CD4-positive, alpha-beta T cell treated with Interleukin-17A for 4 hours (primary cell): ENCODE data around the gene ATG101.
A peak's percentile ranks its signal among the peaks of the same experiment; 100 is the strongest.
"Not testable (repeated sequence)": the region's sequence is repeated elsewhere in the genome, so short reads cannot be mapped to it uniquely, and the experiment has no call there.

Source experiments
- DNase-seq: peaks from one replicate; pipeline ENCODE4 v3.0.0-alpha.2; 2020; ENCODE audit warnings: mixed read lengths

Gene ATG101

DNA sequence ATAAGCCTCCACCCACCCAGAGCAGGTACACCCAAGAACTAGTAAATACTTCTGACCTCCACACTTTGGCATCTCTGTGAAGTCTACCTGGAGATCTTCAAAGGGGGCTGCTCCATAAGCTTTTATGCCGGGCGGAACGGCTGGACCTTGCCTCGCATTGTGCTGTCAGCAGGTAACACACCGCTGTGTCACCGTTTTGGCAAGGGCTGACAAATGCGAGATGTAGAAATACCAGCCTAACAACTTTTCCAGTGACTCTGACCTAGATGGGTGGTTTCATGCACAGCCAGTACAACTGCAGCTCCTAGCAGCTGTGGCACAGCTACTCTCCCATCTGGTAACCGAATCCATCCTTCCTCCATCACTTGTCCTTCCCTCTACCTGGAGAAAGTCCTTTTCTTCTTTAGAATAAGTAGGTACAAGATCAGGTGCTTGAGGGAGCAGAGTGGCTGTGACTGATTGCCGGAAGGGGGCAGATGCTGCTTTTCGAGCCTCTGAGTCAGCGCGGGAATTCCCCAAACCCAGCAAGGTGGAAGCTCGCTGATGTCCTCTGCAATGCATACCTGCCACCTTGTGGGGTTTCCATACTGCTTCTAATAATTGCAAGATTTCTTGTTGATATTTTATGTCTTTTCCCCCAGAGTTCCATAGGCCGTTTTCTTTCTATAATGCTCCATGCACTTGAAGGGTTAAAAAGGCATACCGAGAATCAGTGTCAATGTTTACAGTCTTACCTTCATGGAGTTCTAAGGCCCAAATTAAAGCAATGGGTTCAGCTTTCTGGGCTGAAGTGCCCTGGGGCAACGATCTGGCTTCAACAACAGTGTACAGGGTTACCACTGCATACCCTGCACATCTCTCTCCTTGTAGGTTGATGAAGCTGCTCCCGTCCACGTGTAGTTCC, 46.7 kb downstream of the ATG101 start:
- DNase-seq, result peak; percentile 63

DNA sequence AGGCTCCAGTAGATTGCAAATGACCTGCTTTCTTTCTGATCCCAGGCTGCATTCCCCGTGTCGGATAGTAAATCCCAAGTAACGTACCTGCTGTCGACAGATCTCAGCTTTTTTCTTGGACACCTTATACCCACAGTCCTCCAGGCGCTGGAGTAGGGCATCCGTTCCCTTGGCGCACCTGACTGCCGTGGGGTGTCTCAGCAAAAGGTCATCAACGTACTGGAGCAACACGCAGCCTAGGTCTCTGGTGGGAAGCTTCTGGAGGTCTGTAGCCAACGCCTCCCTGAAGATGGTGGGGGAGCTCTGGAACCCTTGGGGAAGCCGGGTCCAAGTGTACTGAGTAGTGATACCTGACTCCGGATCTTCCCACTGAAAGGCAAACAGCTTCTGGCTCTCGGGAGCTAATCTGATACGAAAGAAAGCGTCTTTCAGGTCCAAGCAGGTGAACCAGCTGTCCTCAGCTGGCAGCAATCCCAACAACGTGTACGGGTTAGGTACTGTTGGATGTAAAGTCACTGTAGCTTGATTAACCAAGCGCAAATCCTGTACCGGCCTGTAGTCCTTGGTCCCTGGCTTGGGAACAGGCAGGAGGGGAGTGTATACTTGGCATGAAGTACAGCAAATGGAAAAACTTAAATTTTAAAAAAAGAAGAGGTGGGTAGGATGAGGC, 48.2 kb downstream of the ATG101 start:
- not testable (repeated sequence) for DNase-seq

DNA sequence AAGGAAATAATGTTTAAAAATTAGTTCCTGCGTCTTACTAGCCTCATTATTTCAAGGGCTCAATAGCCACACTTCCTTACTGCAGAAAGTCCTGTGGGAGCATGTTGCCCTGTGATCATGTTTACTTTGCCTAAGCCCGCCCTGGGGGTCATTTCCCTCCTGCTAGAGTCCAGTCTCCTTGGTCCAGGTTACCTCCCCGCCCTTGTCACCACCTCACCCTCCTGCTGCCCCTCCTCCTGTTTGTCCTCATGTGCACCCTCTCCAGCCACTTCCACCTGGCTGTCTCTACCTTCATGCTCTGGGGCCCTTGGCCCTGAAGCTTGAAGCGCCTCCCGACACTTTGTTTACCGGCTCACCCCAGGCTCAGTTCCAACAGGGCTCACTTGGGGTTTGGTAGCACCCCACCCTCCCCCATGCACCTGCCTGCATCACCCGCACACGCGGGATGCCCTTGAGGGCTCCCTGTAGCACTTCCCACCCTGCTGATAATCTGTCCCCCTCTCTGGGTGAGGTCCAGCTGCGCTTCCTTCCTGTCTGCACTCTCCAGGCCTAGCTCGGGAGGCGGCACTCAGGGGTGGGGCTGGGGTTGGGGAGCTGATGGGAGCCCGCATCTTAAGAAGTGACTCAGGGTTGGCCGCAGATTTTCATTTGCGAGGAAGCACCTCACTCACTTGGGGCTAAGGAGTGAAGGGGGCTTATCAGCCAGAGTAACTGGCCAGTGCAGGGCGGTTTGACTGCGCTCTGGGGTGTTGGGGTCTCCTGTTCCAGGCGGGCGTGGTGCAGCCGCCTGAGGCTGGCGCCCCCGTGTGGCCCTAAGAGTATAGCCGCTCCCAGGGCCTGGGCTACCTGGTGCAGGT, 49.8 kb downstream of the ATG101 start:
- peak; percentile 42 for DNase-seq

DNA sequence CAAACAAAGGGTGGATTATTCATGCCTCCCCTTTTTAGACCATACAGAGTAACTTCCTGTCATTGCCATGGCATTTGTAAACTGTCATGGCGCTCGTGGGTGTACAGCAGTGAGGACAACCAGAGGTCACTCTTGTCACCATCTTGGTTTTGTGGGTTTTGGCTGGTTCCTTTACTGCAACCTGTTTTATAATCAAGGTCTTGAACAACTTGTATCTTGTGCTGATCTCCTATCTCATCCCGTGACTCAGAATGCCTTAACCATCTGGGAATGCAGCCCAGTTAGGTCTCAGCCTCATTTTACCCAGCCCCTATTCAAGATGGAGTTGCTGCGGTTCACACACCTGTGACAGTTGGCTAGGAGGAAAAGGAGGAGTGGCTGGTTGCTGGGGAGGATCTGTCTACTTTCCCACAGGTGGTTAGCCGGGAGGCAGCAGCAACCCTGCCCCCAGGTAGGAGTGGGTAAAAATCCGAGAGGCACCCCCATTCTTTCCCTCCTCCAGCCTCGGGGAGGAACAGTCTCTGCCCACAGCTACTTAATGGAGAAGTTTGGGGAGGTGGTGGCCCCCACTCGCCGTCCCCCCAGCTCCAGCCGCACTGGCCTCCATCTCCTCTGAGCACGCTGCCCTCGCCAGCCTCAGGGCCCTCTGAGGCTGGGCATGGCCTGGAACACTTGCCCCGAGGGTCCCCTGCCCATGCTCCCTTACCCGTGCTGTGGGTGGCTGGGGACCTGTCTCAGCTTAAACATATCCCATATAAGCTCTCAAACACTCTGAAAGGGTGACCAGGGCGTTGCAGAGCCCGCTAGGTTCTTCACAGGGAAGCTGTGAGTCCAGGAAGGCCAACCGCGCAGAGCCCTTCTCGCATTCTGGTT, 51.4 kb downstream of the ATG101 start:
- no peak for DNase-seq

DNA sequence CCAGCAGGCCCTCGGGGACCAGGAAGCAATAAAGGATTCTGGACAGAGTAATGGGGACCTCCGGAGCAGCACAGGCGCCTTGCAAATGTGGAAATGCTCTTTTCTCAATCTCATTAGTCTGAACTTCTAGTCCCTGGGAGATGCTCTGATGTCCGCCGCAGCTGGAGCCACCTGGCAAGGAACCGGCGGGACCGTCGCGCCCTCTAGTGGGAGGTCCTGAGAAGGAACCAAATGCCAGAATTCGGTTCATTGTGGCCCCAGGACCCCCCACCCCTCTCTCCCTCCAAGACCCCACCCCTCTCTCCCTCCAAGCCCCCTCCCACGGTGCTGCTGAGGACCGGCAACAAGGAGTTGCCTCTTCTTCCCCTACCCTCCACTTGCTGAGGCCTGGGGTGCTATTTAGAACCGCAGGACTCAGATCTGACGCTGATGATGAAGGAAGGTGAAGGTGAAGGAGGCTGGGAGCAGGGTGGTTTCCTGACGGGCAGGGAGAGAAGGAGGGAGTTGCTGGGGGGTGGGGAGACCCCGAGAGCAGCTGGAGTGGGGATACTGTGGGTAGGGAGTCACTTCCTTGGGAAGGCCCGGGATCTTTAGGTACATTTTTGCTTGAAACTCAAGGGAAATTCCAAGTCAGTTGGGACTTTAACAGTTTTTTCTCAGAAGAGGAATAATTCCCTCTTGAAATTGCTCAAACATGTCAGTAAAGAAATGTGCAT, 52.2 kb downstream of the ATG101 start:
- DNase-seq, result peak; percentile 76

DNA sequence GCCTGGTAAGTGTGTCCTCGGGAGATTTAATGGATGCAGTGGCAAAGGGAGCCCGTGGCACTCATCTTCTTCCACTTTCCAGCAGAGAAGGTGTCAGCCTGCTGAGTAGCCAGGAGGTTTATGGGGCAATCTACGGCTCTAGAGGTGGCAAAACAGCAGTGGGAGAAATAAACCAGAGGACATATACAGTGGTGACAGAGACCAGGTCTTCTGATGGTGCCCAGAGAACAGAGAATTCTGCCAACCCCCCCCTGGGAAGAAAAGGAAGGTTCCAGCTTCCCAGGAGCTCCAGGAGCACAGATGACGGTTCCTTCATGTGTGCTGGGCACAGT, 52.7 kb downstream of the ATG101 start:
- DNase-seq, result no peak

DNA sequence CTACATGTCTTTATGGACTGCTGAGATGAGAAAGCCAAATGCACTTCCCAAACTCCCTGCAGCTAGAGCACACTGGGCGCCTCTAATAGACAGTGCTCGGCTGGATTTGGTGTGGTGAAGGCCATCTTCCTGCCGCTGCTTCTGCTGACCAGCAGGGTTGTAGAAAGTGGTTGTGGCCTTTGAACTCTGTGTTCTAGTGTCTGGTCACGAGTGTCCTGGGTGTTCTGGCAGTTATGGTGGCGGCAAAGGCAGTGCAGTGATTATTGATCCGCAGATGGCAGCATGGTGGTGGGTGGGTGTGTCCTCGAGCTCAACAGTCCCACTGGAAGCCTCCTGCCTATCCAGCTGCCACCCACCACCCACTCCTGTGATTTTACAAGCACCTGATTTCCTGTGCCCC, 53.1 kb downstream of the ATG101 start:
- no peak for DNase-seq

DNA sequence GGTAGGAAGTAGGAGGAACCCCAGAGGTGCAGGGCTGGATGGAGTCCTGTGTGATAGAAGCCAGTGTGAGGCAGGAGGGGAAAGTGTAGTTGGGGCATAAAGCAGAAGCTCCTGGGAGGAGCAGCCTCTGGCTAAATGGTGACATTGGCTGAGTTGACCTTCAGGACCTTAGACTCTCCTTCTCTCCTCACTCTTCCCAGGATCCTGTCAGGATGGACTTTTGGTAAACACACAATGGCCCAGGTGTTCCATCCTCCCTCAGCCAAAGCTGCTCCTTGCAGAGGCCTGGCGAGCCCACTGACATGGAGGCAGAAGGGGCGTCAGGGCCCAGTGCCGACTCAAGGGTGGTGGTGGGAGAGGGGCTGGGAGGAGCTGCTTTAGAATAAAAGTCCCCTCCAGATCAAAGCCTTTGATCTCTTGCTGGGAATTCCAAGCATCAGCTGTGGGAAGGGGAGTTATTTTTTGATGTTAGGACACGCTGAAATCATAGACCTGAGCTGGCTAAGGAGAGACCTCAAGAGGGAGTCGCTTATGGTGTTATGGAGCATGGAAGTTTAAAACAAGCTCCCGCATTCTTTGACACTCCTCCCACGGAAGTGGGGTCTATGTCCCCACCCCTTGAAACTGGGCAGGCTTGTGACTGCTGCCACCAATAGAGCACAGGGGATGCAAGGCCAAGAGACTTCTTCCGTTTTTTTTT, 53.9 kb downstream of the ATG101 start:
- no peak for DNase-seq

DNA sequence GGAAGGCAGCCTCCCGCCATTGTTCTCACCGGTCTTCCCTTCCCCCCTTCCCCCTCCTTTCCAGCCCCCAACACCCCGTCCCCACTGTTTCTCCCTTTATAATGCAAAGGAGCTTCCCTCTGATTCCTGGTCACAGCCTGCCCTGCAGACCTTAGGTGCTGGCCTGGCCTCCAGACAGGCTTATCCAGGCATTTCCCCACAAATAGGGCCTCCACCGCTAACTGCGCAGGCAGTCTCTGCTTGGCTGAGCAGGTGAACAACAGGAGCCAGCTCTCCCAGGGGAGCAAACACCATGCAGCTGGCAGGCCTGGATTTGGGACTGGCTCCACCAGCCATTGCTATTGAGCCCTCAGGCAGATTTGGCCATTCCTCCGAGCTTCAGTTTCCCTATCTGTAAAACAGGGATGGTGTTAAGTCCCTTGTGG, 55.7 kb downstream of the ATG101 start:
- DNase-seq, result no peak

DNA sequence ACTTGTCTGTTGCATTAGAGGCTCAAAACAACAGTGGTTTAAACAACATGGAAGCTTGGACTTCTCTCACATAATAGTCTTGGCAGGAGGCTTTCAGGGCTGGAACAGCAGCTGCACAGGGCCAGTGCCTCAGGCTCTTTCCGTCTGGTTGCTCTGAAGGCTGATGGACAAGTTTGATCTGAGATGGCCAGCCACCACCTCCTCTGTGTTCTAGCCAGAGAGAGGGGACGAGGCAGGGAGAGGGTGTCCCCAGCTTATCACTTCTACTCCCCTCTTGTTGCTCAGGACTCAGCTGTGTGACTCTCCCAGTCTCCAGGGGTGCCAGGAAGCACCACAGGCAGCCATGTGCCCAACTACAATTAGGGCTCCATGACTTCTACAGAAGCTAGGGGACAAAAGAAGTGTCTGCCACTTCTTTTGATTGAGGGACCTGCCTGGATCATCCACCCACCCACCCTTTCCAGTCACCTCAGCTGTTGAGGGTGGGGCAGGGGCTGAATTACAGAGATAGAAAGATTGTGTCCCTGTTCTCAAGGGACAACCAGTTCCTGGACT, 56.3 kb downstream of the ATG101 start:
- DNase-seq, result no peak
